SK-N-SH (cell line): Measurements from ENCODE around the gene MINDY4. TPM values are rescaled to one million over a fixed set of nuclear protein-coding genes. Genes with fewer than 3 reads are reported as not detected.

Experiments used
- CTCF ChIA-PET: fragments of 300-600, 350-600 bp; formaldehyde crosslinking; extraction: SDS; loops from one replicate; lab custom pipeline; 2021; lab: Yijun Ruan, JAX
- POLR2A ChIA-PET: fragments of 350-600 bp; sonication (Branson Sonifier 250); formaldehyde crosslinking; extraction: SDS; loops from one replicate; lab custom pipeline; 2020; ENCODE audit warnings: antibody characterized with exemption, inconsistent platforms; lab: Yijun Ruan, JAX
- DNase-seq: peaks from one replicate; pipeline ENCODE4 v3.0.0; 2012
- H2AFZ ChIP-seq: fragments of 200-600 bp; sonication (generic); 2 replicates; pipeline ENCODE4 v1.8.1; 2016; ENCODE audit warnings: antibody characterized with exemption, mild to moderate bottlenecking, low read depth
- H3F3A ChIP-seq: fragments of 200-600 bp; sonication (generic); replicated peaks from 2 replicates; pipeline ENCODE3; 2016; ENCODE audit warnings: antibody characterized with exemption, mild to moderate bottlenecking; ENCODE audit not compliant: insufficient read depth
- H3K27ac ChIP-seq, 2 experiments: fragments of 200-500 bp in 1 of 2; fragments of 200-600 bp in 1 of 2; sonication (Bioruptor generic) in 1 of 2; sonication (generic), shearing (Covaris generic) in 1 of 2; 2 replicates each; pipeline versions ENCODE4 v1.5.1 to v1.6.1; 2014 to 2016; ENCODE audit warnings: low read depth in 2 of 2, inconsistent platforms in 1 of 2, low read length in 1 of 2, mild to moderate bottlenecking in 1 of 2, mixed read lengths in 1 of 2
- H3K27me3 ChIP-seq: fragments of 200-600 bp; sonication (generic), shearing (Covaris generic); 2 replicates; pipeline ENCODE4 v1.6.1; 2016; ENCODE audit warnings: mixed run types; ENCODE audit not compliant: insufficient read depth
- H3K36me3 ChIP-seq, 2 experiments: fragments of 200-500 bp in 1 of 2; fragments of 200-600 bp in 1 of 2; sonication (Bioruptor generic) in 1 of 2; sonication (generic) in 1 of 2; replicated peaks in 1 of 2; 2 replicates each; pipeline versions ENCODE3 to v1.5.1; 2014 to 2016; ENCODE audit warnings: low read length in 1 of 2, mild to moderate bottlenecking in 1 of 2; ENCODE audit not compliant: insufficient read depth in 2 of 2, control insufficient read depth in 1 of 2
- H3K4me1 ChIP-seq, 2 experiments: fragments of 200-500 bp in 1 of 2; fragments of 200-600 bp in 1 of 2; sonication (Bioruptor generic) in 1 of 2; sonication (generic), shearing (Covaris generic) in 1 of 2; 2 replicates each; pipeline versions ENCODE4 v1.5.1 to v1.6.1; 2014 to 2016; ENCODE audit warnings: low read depth in 1 of 2, low read length in 1 of 2, mixed run types in 1 of 2; ENCODE audit not compliant: insufficient read depth in 2 of 2, control insufficient read depth in 1 of 2
- H3K4me2 ChIP-seq: fragments of 200-600 bp; sonication (generic), shearing (Covaris generic); 2 replicates; pipeline ENCODE4 v1.6.1; 2017; ENCODE audit warnings: mixed run types
- H3K4me3 ChIP-seq, 2 experiments: fragments of 200-500 bp in 1 of 2; fragments of 200-600 bp in 1 of 2; sonication (Bioruptor generic) in 1 of 2; sonication (generic), shearing (Covaris generic) in 1 of 2; 2 replicates each; pipeline versions ENCODE4 v1.5.1 to v1.8.1; 2014 to 2016; ENCODE audit warnings: low read depth in 2 of 2, inconsistent platforms in 1 of 2, low read length in 1 of 2, mild to moderate bottlenecking in 1 of 2, mixed read lengths in 1 of 2, moderate library complexity in 1 of 2
- H3K79me2 ChIP-seq: fragments of 200-600 bp; sonication (generic); 2 replicates; pipeline ENCODE4 v1.8.1; 2017; ENCODE audit warnings: mild to moderate bottlenecking; ENCODE audit not compliant: insufficient read depth
- H3K9ac ChIP-seq: fragments of 200-600 bp; sonication (generic); 2 replicates; pipeline ENCODE4 v1.6.1; 2017; ENCODE audit warnings: mixed run types
- H3K9me2 ChIP-seq: fragments of 200-600 bp; sonication (generic); 2 replicates; pipeline ENCODE4 v1.6.1; 2017; ENCODE audit warnings: mixed run types
- H3K9me3 ChIP-seq: fragments of 200-600 bp; sonication (generic); 2 replicates; pipeline ENCODE4 v1.6.1; 2017; ENCODE audit warnings: mixed run types, mild to moderate bottlenecking, moderate library complexity
- H4K20me1 ChIP-seq: fragments of 200-600 bp; sonication (generic); 2 replicates; pipeline ENCODE4 v1.6.1; 2017; ENCODE audit warnings: mild to moderate bottlenecking, mixed run types; ENCODE audit not compliant: insufficient read depth
- CHD2 ChIP-seq: fragments of 150-350 bp; IDR thresholded peaks from 2 replicates; pipeline ENCODE4 v1.6.1; 2018; ENCODE audit warnings: low read length; ENCODE audit not compliant: partially characterized antibody
- ELF1 ChIP-seq: IDR thresholded peaks from 2 replicates; pipeline ENCODE4 v1.4.0; 2012
- EP300 ChIP-seq, 2 experiments: IDR thresholded peaks; 2 replicates each; pipeline versions ENCODE4 v1.4.0 to v1.6.1; 2012; ENCODE audit warnings: borderline replicate concordance in 1 of 2, low read depth in 1 of 2, low read length in 1 of 2
- FOXJ3 ChIP-seq: sonication (generic); formaldehyde crosslinking; IDR thresholded peaks from 2 replicates; pipeline ENCODE4 v1.5.1; 2020; ENCODE audit warnings: mild to moderate bottlenecking, missing genetic modification reagents
- FOXM1 ChIP-seq: IDR thresholded peaks from 2 replicates; pipeline ENCODE4 v1.4.0; 2012; ENCODE audit warnings: low read depth, mild to moderate bottlenecking
- GATA2 ChIP-seq: sonication (generic); formaldehyde crosslinking; IDR thresholded peaks from 2 replicates; pipeline ENCODE4 v1.5.0; 2020; ENCODE audit warnings: mild to moderate bottlenecking, missing genetic modification reagents
- NFIC ChIP-seq: IDR thresholded peaks from 2 replicates; pipeline ENCODE4 v1.4.0; 2012; ENCODE audit warnings: borderline replicate concordance
- POLR2AphosphoS5 ChIP-seq: IDR thresholded peaks from 2 replicates; pipeline ENCODE4 v1.6.1; 2012; ENCODE audit warnings: low read depth, low read length
- RAD21 ChIP-seq: IDR thresholded peaks from 2 replicates; pipeline ENCODE4 v1.6.1; 2012; ENCODE audit warnings: mild to moderate bottlenecking, low read length
- RCOR1 ChIP-seq: fragments of 150-350 bp; IDR thresholded peaks from 2 replicates; pipeline ENCODE4 v1.6.1; 2017; ENCODE audit warnings: antibody characterized with exemption, low read length
- RFX5 ChIP-seq: IDR thresholded peaks from 2 replicates; pipeline ENCODE4 v1.6.1; 2012; ENCODE audit warnings: mild to moderate bottlenecking, improper control_type of control experiment, low read length
- SIN3A ChIP-seq: IDR thresholded peaks from 2 replicates; pipeline ENCODE4 v1.6.1; 2012; ENCODE audit warnings: low read depth, mild to moderate bottlenecking, low read length, moderate library complexity, borderline replicate concordance
- TAF1 ChIP-seq: IDR thresholded peaks from 2 replicates; pipeline ENCODE4 v1.6.1; 2012; ENCODE audit warnings: low read depth, mild to moderate bottlenecking, low read length, moderate library complexity, borderline replicate concordance
- TCF12 ChIP-seq: IDR thresholded peaks from 2 replicates; pipeline ENCODE4 v1.4.0; 2012
- TEAD4 ChIP-seq: IDR thresholded peaks from 2 replicates; pipeline ENCODE4 v1.4.0; 2012; ENCODE audit warnings: mild to moderate bottlenecking, borderline replicate concordance; ENCODE audit not compliant: insufficient read depth
- YY1 ChIP-seq: IDR thresholded peaks from 2 replicates; pipeline ENCODE4 v1.4.0; 2012; ENCODE audit warnings: low read depth, mild to moderate bottlenecking
- WGBS: methylation state at CpG from one replicate; pipeline ENCODE4 v1.1.6; 2017; ENCODE audit warnings: low lambda C conversion rate; 5-methylcytosine and 5-hydroxymethylcytosine counted together
- polyA plus RNA-seq, 3 experiments: library from polyadenylated mRNA; depleted of rRNA; stranded (reverse); fragments of >200 nt; gene quantifications; 2 replicates each; pipeline ENCODE4 v1.2.3, GENCODE V29; 2012
- TF ChIP-seq, protein P1 (sequence below): IDR thresholded peaks from 2 replicates; pipeline ENCODE4 v1.4.0; 2012; ENCODE audit warnings: low read depth
- TF ChIP-seq, protein P2 (sequence below): fragments of 200-600 bp; sonication (generic); IDR thresholded peaks from 2 replicates; pipeline ENCODE4 v1.6.1; 2017; ENCODE audit warnings: antibody characterized with exemption, mild to moderate bottlenecking, moderate library complexity

Gene MINDY4
- polyA plus RNA-seq, 1 of the 3 experiments (the other 2 are of a cell fraction): 1.8 TPM

DNA sequence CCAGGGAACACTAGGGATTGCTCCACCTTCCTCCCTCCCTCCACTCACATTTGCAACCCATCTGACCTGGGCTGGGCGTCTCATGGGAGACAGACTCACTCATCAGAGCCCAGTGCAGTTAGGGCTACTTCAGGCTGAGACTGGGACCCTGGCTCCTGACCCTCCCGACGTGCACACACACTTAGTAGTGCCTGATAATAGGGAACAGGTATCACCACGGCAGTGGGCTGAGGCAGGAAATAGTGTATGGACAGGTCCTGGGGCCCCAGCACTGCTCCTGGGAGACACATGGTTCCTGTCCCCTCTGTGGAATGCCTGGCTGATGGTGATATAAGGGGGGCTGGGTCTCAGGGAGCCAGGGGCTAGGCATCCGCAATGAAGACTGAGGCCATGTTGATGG is 154.7 kb downstream of the MINDY4 start:
- CTCF ChIA-PET: interaction anchor here (1.9 kb wide), 1 partner anchor 13 kb away, joined by 21 read pairs; no protein-coding TSS in a partner anchor

DNA sequence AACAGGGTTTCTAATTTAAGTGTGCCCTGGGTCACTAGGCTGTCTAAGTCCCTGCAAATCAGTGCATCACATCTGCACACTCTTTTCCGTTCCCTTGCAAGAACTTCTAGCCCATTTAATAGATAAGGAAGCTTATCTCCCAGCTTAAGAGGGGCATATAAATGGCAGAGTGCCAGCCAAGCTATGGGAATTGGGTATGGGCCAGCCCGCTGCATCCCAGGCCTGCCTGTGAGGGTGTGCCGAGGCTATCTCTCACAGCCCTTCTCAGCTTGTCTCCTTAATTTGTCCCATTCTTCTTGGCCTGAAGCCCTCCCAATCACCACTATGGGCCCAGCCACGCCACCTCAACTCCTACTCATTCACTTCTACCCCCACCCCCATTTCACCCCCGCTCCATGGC is 155.1 kb downstream of the MINDY4 start:
- POLR2A ChIA-PET: no interaction called here
- no peaks in the 10 kb centered on the region for H3F3A ChIP-seq
- TF ChIP-seq POLR2AphosphoS5 (no peak), RCOR1 (peak; percentile 70; the same call in 1 of the 2 replicates), RFX5 (no peak), NFIC (peak; percentile 45), GATA2 (CRISPR knock-in tag) (peak; percentile 92), EP300 (IDR thresholded peaks at IDR 0.05; ENCODE audit: borderline replicate concordance in 1 of 2, low read depth in 1 of 2, low read length in 1 of 2) (peak in 1 of 2 experiments; percentile 75; a peak in 1 of 4 replicates), FOXM1 (no peak), YY1 (no peak), FOXJ3 (CRISPR knock-in tag) (peak; percentile 85), TCF12 (0 out of 2 replicates have a peak, but pooled peaks have one; percentile 5), TAF1 (no peak)
- no peaks in the 10 kb centered on the region for H3K9me3 ChIP-seq
- H3K9ac ChIP-seq: no peak overlapping the region
- CTCF ChIA-PET: interaction anchor here (1.2 to 1.9 kb wide), 2 partner anchors 12 to 57 kb away, joined by 4 to 21 read pairs; no protein-coding TSS in a partner anchor
- peak overlapping the region in 1 of 2 experiments; percentile 51; a peak in 1 of 4 replicates for H3K27ac ChIP-seq
- H3K4me1 ChIP-seq: peaks cover 6 to 28% of the 10 kb centered on the region in 2 experiments; a peak in 3 of 4 replicates
- no peak overlapping the region for H3K4me3 ChIP-seq
- no peaks in the 10 kb centered on the region for H3K79me2 ChIP-seq
- no peaks in the 10 kb centered on the region for H3K27me3 ChIP-seq
- peak; percentile 85 for DNase-seq
- H3K36me3 ChIP-seq: no peaks in the 10 kb centered on the region
- H3K4me2 ChIP-seq: no peak overlapping the region
- no peaks in the 10 kb centered on the region for H3K9me2 ChIP-seq
- H2AFZ ChIP-seq: no peak overlapping the region
- WGBS: 64% methylated on average over 5 of the region's 5 CpGs
- H4K20me1 ChIP-seq: no peaks in the 10 kb centered on the region

More for the DNA sequence above, 154.7 kb downstream of the MINDY4 start:
- no peak overlapping the region for H3K9ac ChIP-seq
- DNase-seq: peak; percentile 88
- H3K36me3 ChIP-seq: no peaks in the 10 kb centered on the region
- no peaks in the 10 kb centered on the region for H4K20me1 ChIP-seq
- no peak overlapping the region for H3K4me2 ChIP-seq
- H2AFZ ChIP-seq: no peak overlapping the region
- WGBS: 77% methylated on average over 5 of the region's 5 CpGs
- H3F3A ChIP-seq: peaks cover 2% of the 10 kb centered on the region
- no peaks in the 10 kb centered on the region for H3K9me2 ChIP-seq
- POLR2A ChIA-PET: no interaction called here
- no peaks in the 10 kb centered on the region for H3K27me3 ChIP-seq
- H3K4me3 ChIP-seq: no peak overlapping the region
- H3K79me2 ChIP-seq: no peaks in the 10 kb centered on the region
- peaks cover 10 to 26% of the 10 kb centered on the region in 2 experiments; a peak in 3 of 4 replicates for H3K4me1 ChIP-seq
- H3K27ac ChIP-seq: peak overlapping the region in 1 of 2 experiments; percentile 51; a peak in 2 of 4 replicates
- no peaks in the 10 kb centered on the region for H3K9me3 ChIP-seq
- TF ChIP-seq, protein P1, sequence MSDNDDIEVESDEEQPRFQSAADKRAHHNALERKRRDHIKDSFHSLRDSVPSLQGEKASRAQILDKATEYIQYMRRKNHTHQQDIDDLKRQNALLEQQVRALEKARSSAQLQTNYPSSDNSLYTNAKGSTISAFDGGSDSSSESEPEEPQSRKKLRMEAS: no peak
- TF ChIP-seq RAD21 (no peak), TEAD4 (no peak), POLR2AphosphoS5 (no peak), ELF1 (no peak), RFX5 (no peak), EP300 (IDR thresholded peaks at IDR 0.05; ENCODE audit: borderline replicate concordance in 1 of 2, low read depth in 1 of 2, low read length in 1 of 2) (no peak), FOXJ3 (CRISPR knock-in tag) (no peak), GATA2 (CRISPR knock-in tag) (no peak), CHD2 (no peak), SIN3A (no peak)
- TF ChIP-seq, protein P2, sequence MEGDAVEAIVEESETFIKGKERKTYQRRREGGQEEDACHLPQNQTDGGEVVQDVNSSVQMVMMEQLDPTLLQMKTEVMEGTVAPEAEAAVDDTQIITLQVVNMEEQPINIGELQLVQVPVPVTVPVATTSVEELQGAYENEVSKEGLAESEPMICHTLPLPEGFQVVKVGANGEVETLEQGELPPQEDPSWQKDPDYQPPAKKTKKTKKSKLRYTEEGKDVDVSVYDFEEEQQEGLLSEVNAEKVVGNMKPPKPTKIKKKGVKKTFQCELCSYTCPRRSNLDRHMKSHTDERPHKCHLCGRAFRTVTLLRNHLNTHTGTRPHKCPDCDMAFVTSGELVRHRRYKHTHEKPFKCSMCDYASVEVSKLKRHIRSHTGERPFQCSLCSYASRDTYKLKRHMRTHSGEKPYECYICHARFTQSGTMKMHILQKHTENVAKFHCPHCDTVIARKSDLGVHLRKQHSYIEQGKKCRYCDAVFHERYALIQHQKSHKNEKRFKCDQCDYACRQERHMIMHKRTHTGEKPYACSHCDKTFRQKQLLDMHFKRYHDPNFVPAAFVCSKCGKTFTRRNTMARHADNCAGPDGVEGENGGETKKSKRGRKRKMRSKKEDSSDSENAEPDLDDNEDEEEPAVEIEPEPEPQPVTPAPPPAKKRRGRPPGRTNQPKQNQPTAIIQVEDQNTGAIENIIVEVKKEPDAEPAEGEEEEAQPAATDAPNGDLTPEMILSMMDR: no peak
